Stimulated activated CD4-positive, alpha-beta T cell treated with anti-CD3 and anti-CD28 coated beads, TNF-alpha, amount 100 ng/mL, for 4 hours (primary cell): ENCODE measurements around the gene SH3D19.

Source experiments
- DNase-seq, 3 experiments: peaks; one replicate each; pipeline ENCODE4 v3.0.0-alpha.2; 2020; ENCODE audit warnings: low read depth in 3 of 3

SH3D19 gene

GRCh38 chr4:151228189-151229119 lies 97.0 kb downstream of the SH3D19 start:
- DNase-seq = no peak

GRCh38 chr4:151227731-151228130 lies 97.7 kb downstream of the SH3D19 start:
- no peak for DNase-seq

- no peak for DNase-seq
Measured at GRCh38 chr4:151227172-151227571, 98.2 kb downstream of the SH3D19 start.

GRCh38 chr4:151226004-151226932 lies 99.1 kb downstream of the SH3D19 start:
- no peak for DNase-seq

GRCh38 chr4:151223465-151223864 lies 101.9 kb downstream of the SH3D19 start:
- no peak for DNase-seq

GRCh38 chr4:151219948-151220347 lies 105.5 kb downstream of the SH3D19 start:
- DNase-seq = no peak

- DNase-seq = no peak
Measured at GRCh38 chr4:151219091-151219490, 106.3 kb downstream of the SH3D19 start.

GRCh38 chr4:151218343-151218742 lies 107.1 kb downstream of the SH3D19 start:
- DNase-seq = no peak

GRCh38 chr4:151217326-151217725 lies 108.1 kb downstream of the SH3D19 start:
- DNase-seq = no peak

GRCh38 chr4:151215295-151215694 lies 110.1 kb downstream of the SH3D19 start:
- no peak for DNase-seq

- no peak for DNase-seq
Measured at GRCh38 chr4:151207868-151208267, 117.5 kb downstream of the SH3D19 start.

GRCh38 chr4:151207186-151207585 lies 118.2 kb downstream of the SH3D19 start:
- DNase-seq = no peak

GRCh38 chr4:151206241-151207005 lies 119.0 kb downstream of the SH3D19 start:
- DNase-seq = no peak

- DNase-seq = no peak
Measured at GRCh38 chr4:151205722-151206121, 119.7 kb downstream of the SH3D19 start.

- DNase-seq = no peak
Measured at GRCh38 chr4:151204925-151205524, 120.4 kb downstream of the SH3D19 start.

GRCh38 chr4:151202851-151203455 lies 122.5 kb downstream of the SH3D19 start:
- DNase-seq = no peak

GRCh38 chr4:151202381-151202780 lies 123.0 kb downstream of the SH3D19 start:
- no peak for DNase-seq

- DNase-seq = no peak
Measured at GRCh38 chr4:151199319-151200190, 125.8 kb downstream of the SH3D19 start.

GRCh38 chr4:151198748-151199147 lies 126.7 kb downstream of the SH3D19 start:
- no peak for DNase-seq

GRCh38 chr4:151197247-151197646 lies 128.2 kb downstream of the SH3D19 start:
- DNase-seq = no peak
